G401.6 (cell line): ENCODE data around the gene SPRED2.

ENCODE experiments used
- FAIRE-seq: peaks from 2 replicates; lab custom pipeline; 2012; peaks lifted over from hg19 to GRCh38; lab: Jason Lieb, UNC

Gene SPRED2, protein sequence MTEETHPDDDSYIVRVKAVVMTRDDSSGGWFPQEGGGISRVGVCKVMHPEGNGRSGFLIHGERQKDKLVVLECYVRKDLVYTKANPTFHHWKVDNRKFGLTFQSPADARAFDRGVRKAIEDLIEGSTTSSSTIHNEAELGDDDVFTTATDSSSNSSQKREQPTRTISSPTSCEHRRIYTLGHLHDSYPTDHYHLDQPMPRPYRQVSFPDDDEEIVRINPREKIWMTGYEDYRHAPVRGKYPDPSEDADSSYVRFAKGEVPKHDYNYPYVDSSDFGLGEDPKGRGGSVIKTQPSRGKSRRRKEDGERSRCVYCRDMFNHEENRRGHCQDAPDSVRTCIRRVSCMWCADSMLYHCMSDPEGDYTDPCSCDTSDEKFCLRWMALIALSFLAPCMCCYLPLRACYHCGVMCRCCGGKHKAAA

GRCh38 chr2:65432227-65433190 is at the start of gene SPRED2:
Gene SPRED2, minus strand, starts transcription at chr2:65432599. Its CDS starts 612 bp downstream, at chr2:65431987.
- FAIRE-seq, result peak; percentile 97

GRCh38 chr2:65481961-65482360 is 49.6 kb upstream of the SPRED2 start:
- no peak for FAIRE-seq

- FAIRE-seq, result no peak
These were observed 47.1 kb upstream of the SPRED2 start for GRCh38 chr2:65479524-65479923.

DNA sequence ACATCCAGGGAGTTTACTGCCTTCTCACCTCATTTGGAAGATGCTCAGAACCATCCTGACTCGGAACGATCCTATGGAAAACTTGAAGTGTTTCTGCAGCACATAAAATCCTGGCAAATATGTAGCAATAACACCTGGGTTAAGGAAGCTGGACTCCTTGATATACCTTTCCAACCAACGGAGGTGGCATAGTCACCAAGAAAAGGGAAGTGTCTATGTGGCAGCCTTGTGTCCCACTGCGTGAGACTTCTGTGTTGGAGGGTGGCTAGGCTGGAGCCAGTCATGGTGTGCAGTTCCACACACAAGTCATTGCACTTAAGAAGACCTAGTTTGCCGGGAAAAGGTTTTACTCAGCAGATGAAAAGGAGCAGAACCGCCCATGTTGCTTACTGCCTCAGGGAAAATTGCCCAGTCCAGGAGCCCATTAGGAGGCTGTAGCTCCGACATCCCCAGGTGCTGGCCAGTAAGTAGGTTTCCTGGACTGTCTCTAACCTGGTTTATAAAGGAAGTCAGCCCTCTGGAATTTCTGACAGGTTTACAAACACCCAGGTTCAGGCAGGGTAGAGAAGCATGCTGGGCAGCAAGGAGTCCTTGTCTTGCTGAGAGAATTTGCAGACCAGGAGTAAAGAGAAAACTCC is 46.2 kb upstream of the SPRED2 start:
- FAIRE-seq, result no peak

GRCh38 chr2:65477590-65477989 is 45.2 kb upstream of the SPRED2 start:
- FAIRE-seq, result no peak

DNA sequence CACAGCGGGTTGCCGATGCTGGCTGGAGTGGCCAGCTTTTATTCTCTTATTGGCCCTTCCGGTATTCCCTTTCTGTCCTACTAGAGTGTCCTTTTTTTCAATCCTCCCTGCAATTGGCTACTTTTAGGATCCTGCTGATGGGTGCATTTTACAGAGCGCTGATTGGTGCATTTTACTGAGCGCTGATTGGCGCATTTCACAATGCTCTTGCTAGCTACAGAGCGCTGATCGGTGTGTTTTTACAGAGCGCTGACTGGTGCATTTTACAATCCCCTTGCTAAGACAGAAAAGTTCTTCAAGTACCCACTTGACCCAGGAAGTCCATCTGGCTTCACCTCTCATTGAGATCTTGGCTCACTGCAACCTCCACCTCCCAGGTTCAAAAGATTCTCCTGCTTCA is 44.4 kb upstream of the SPRED2 start:
- FAIRE-seq, result no peak

DNA sequence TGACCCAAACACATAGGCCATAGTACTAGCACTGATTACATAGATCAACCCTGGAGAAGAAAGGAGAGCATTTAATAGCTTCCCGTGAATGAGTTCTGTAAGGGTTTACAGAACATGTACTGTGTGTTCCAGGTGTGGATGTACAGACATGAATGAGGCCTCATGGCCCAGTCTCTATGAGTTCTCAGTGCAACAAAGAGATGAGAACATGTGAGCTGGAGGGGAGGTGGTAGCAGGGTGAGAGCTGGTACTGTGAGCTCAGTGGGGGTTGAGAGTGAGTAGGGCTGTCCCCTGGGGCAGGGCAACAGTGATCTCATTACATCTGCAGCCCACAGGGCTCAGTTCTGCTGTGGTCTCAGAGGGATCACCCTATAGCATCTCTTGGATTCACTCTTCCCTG is 42.6 kb upstream of the SPRED2 start:
- no peak for FAIRE-seq

DNA sequence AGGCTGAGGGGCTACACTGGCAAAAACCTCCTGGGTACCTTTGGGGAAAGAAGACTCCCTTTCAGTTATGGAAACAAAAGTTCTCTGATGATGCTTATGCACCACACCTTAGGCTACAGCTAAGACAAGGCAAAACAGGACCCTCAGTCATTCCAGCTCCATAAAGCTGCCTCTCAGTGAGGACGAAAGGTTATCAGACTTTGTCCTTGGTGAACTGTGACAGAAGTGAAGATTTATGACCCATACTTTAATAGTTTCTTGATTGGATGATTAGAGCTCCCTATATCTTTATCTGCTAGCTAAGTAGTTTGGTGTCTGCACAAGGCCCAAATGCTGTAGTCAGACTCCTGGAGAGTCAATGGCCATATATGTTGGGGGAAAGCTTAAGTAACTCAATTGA is 40.6 kb upstream of the SPRED2 start:
- no peak for FAIRE-seq

GRCh38 chr2:65471409-65471808 is 39.0 kb upstream of the SPRED2 start:
- FAIRE-seq, result no peak

DNA sequence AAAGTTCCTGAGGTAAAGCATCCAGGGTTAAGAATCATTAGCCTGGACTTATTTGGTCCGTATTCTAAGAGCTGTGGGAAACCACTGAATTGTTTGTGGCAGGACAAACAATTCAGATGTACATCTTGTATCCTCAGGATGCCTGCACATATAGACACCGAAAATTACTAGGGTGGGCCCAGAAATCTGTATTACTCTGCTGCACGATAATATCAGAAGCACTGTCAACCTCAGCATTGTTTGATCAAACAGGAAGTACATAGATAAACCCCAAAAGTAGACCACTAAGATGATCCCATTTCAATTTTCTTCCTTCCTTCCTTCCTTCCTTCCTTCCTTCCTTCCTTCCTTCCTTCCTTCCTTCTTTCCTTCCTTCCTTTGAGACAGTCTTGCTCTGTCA is 34.2 kb upstream of the SPRED2 start:
- FAIRE-seq, result no peak

DNA sequence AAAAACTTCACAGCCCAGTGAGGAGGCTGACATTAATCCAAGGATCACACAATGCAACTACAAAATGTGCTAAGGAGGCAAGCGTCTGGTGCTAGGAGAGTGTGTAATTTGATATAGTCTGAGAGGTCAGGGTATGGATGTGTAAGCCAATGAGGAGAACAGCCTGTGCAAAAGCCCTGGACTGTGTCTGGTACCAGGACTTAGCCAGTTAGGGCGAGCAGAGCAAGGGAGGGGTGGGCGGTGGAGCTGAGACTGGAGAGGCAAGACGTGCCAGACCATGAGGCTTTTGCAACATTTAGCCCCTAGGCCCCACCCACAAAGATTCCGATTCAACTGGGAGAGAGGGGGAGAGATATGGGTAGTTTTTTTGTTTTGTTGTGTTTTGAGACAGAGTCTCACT is 33.5 kb upstream of the SPRED2 start:
- no peak for FAIRE-seq

DNA sequence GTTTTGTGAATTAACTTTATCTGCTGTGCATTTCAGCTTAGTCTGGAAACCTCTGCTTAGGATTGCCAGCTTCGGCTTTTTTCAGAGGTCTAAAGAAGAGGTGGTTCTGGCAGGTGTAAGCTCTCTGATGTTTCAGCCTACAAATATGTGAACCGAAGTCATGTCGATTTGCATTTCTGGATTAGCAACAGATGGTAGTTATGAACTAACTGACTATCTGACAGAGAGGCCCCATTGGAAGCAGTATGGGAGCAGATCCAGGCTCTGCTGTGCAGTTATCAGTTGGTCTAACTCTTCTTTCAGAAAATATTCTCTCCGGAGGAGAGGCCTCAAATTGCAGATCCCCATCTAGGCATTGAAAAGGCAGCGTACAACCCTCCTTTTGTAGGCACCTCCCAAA is 32.7 kb upstream of the SPRED2 start:
- FAIRE-seq, result no peak

DNA sequence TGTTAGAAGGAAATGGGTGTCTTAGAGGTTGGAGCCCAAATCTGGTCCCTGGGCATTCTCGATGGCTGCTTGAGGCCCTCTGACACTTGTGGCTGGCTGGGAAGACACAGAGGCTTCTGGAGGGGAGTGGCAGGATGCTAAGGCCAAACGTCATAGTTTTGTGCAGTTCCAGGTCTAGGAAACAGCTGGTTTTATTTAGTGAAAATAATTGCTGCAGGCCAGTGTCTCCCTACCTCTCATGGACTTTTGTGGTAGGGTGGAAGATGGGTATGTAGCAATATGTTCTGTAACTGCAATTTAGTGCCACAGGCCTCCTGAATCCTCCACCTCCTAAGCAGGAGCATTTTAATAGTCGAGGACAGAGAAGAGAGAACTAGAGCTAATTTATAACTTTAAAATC is 32.2 kb upstream of the SPRED2 start:
- FAIRE-seq, result no peak

DNA sequence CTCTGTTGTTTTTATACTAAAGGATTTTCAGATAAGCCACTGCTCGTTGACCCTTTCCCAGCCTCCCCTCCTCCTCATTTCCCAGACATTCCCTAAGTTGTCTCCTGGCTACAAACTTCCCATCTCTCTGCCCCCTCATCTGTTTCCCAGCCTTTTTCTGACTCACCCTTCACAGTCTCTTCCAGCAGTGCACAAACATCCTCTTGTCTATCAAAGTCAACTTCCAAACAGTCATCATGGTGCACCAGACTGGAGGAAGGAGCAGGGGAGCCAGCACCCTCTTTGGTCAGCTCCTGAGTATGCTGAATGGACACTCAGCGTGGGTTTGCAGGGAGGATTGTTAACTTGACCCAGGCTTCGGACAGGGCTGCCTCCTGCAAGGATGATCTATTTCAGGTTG is 26.6 kb upstream of the SPRED2 start:
- FAIRE-seq, result no peak

GRCh38 chr2:65456886-65457285 is 24.5 kb upstream of the SPRED2 start:
- FAIRE-seq, result no peak

DNA sequence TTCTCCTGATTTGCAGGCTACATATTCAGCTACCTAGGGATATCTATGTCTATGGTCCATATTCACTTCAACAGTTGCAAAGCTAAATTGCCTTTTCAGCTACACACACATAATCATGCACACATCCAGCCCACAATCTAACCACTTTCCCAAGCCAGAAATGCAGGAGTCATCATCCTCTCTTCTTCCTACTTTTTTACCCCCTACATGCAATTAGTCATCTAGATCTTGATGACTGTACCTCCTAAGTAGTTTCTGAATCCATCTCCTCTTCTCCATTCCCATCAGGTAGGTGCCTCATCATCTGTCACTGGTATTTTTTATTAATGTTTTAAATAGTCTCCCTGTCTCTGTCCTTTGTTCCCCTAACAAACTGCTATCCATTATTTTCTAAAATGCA is 23.7 kb upstream of the SPRED2 start:
- no peak for FAIRE-seq

DNA sequence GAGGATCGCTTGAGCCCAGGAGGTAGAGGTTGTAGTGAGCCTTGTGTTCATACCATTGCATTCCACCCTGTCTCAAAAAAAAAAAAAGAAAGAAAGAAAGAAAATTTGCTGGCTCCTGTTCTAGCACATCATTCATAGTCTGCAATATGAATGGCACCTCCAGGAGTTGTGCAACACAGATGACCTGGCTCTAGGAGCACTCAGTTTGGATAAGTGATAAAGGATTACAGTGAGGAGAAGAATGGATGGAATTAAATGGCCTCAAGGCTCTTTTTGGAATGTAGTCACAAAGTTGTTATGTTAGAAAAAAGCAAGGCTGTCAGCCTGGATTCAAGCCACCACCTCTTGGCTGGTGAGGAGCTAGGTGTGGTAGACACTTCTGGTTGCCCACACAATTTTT is 21.5 kb upstream of the SPRED2 start:
- no peak for FAIRE-seq

DNA sequence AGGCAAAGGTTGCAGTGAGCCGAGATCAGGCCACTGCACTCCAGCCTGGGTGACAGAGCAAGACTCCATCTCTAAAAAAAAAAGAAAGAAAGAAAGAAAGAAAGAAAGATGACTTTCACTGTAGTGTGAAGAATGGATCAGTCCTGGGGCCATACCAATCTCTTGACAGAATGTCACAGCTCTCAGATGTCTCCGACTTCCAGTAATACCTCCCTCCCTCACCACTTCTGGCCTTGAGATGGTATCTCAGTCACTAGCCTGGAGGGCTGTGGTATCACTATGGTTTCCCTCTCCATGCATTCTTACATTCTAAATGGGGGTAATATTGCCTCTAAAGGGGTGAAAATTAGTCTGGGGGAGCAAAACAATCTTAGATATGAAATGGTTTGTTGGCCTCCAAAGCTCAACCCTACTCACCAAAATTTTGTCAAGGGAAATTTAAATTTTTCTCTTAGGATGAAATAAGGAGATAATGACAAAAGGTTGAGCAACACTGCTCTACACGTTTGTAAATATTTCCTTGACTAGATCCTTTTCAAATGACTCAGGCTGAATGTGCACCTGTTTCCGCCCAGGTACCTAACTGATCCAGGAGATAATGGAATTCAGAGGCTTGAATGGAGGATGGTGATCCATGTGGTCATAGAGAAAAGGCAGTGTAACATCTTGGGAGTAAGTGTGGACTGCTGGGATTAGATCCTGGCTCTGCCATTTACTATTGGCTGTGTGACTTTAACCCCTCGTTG is 19.9 kb upstream of the SPRED2 start:
- no peak for FAIRE-seq

- FAIRE-seq, result no peak
These were observed 18.4 kb upstream of the SPRED2 start for GRCh38 chr2:65450810-65451209.

DNA sequence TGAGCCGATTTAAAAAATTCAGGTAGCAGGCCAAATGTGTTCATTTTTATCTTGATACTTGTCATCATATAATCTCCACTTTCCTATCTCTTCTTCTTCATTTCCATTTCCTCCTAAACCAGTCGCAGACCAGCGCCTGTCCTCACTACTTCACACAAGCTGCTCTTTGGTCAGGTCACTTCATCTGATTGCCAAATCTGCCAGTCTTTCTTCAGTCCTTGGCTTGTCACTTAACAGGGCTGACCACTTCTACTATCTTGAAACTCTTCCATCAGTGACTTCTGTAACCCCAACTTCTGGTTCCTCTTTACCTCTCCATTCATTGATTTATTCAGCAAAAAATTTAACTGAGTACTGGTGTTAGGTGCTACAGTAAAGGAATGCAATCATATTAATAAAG is 18.0 kb upstream of the SPRED2 start:
- FAIRE-seq, result no peak

DNA sequence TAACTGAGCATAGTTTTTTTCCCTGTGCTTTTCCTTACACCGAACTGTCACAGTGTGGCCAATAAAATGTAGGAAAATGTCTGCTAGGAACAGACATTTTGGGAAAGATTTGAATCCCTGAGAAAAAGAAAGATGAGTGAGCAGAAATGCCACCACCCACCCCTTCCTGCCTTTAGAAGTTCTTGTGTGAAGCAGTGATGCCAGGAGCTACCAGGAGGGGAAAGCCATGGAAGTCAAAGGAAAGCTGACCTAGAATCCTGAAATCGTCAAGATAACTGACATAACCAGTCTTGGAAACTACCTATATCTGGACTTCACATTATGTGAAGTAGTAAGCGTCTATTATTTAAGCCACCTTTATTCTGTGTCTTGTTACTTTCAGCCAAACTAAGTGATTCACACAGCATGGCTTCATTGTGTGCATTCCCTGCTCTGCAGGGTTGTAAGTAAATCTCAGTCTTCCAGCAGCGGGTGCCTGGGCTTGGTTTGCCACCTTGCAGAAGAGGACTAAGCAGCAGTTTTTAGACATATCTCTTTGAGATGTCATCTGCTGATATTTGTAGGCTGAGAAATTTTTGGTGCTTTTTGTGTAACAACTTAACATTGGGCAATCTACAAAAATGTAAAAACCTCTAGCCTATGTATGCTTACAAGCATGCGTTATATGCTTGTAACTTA is 11.2 kb upstream of the SPRED2 start:
- no peak for FAIRE-seq
